Upper lobe of left lung (tissue), 6 donors: Measurements from ENCODE around the gene NID2. TPM values are rescaled to one million over a fixed set of nuclear protein-coding genes. Genes with fewer than 3 reads are reported as not detected.
A peak's percentile ranks its signal among the peaks of the same experiment; 100 is the strongest.

Source experiments
- ATAC-seq, 2 donors: fragments of 200-7000 bp; cut with Tn5 transposase; one replicate each; pipeline ENCODE4 v1.9.1; 2022; ENCODE audit warnings: mild to moderate bottlenecking in 2 of 2, moderate library complexity in 2 of 2; ENCODE audit not compliant: low FRiP score in 2 of 2
- DNase-seq, 2 donors: peaks; one replicate each; pipeline ENCODE4 v3.0.0-alpha.2; 2019 to 2020
- H3K27ac ChIP-seq, 4 donors: fragments of 200-600 bp; sonication (generic); one replicate each; pipeline ENCODE4 v1.5.1; 2016 to 2019
- H3K27me3 ChIP-seq, 4 donors: fragments of 200-600 bp; sonication (generic); one replicate each; pipeline ENCODE4 v1.5.1; 2017 to 2019
- H3K36me3 ChIP-seq, 4 donors: fragments of 200-600 bp; sonication (generic); one replicate each; pipeline ENCODE4 v1.5.1; 2016 to 2019
- H3K4me1 ChIP-seq, 4 donors: fragments of 200-600 bp; sonication (generic); one replicate each; pipeline ENCODE4 v1.5.1; 2018 to 2019
- H3K4me3 ChIP-seq, 4 donors: fragments of 200-600 bp; sonication (generic); one replicate each; pipeline ENCODE4 v1.5.1; 2017 to 2019; ENCODE audit warnings: mild to moderate bottlenecking in 2 of 4, moderate library complexity in 1 of 4
- H3K9me3 ChIP-seq, 4 donors: fragments of 200-600 bp; sonication (generic); one replicate each; pipeline ENCODE4 v1.5.1; 2018 to 2019
- EP300 ChIP-seq, 4 donors: sonication (generic); formaldehyde crosslinking; IDR thresholded peaks; one replicate each; pipeline ENCODE4 v1.5.1; 2017; ENCODE audit warnings: antibody characterized with exemption in 4 of 4, control low read depth in 2 of 4
- POLR2A ChIP-seq, 4 donors: fragments of 450-650 bp; IDR thresholded peaks; one replicate each; pipeline ENCODE4 v1.5.1; 2016 to 2017; ENCODE audit warnings: antibody characterized with exemption in 4 of 4, mild to moderate bottlenecking in 2 of 4
- POLR2AphosphoS5 ChIP-seq, 2 donors: sonication (generic); formaldehyde crosslinking; IDR thresholded peaks; one replicate each; pipeline ENCODE4 v1.5.1; 2017; ENCODE audit warnings: antibody characterized with exemption in 2 of 2
- WGBS, 2 donors: methylation state at CpG; one replicate each; pipeline ENCODE4 v1.1.5; 2017 to 2018; 5-methylcytosine and 5-hydroxymethylcytosine counted together
- total RNA-seq, 6 donors: library from RNA; depleted of rRNA in 4 of 6; stranded (reverse); fragments of >200 nt in 4 of 6; gene quantifications; one replicate each; pipeline versions ENCODE4 v1.1.0 to v1.2.1, GENCODE V29; 2016 to 2021
- TF ChIP-seq, protein P1 (sequence below), 6 experiments: fragments of 450-650 bp in 4 of 6; fragments of 200-600 bp in 2 of 6; sonication (generic) in 2 of 6; IDR thresholded peaks; one replicate each; pipeline ENCODE4 v1.5.1; 2016 to 2019; ENCODE audit warnings: antibody characterized with exemption in 6 of 6
- donor health status: DM: no; HTN: no; CAD: no; lungs with moderate emphysema.
- donor health status: DM: no; HTN: yes; CAD: no; lungs with severe emphysema.

NID2 gene
- total RNA-seq, 6 donors from 2014 or later, result 4.9 to 33.5 (median 8.3) TPM

DNA sequence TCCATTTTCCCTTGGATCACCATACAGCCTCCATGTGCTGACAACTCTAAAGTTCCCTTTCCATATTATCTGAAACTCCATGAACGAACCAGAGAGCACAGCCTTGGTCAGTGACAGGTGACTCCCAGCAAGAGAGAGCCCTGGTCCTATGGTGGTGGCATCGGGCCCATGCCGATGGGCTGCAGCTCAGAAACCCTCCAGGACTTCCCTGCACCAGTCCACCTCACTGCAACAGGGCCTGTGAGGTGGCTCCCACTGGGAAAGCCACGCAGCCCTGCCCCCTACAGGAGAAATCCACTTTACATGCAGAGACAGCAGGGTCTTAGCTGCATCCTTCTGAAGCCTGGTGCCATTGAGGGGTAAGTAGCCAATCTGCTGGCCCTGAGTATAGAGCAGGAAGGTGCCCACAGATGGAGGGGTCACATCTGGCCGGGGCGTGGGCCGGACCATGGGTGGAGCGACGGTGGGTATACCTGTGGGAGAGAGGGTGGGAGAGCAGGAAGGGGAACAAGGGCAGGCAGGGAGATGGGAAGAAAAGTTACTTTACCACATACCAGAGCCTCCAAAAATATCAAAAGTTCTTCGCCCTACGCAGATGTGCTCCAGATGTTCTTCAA lies 54.8 kb downstream of the NID2 start:
- Histone ChIP-seq H3K27ac (peak overlapping the region in 1 of 4 donors; percentile 10), H3K9me3 (no peaks in the 10 kb centered on the region), H3K36me3 (peaks cover 10 to 34% (median 26%) of the 10 kb centered on the region in 4 donors), H3K4me1 (peaks cover 5 to 21% (median 14%) of the 10 kb centered on the region in 4 donors), H3K27me3 (no peaks in the 10 kb centered on the region), H3K4me3 (no peak overlapping the region)
- DNase-seq, result peak in 1 of 2 donors; percentile 58
- ATAC-seq, result peak in 1 of 2 donors; percentile 29
- 67 to 78% methylated on average over 10 to 11 of the region's 11 CpGs for WGBS, 2 donors
- TF ChIP-seq EP300 (IDR thresholded peaks at IDR 0.05) (no peak), POLR2AphosphoS5 (IDR thresholded peaks at IDR 0.05) (no peak), POLR2A (IDR thresholded peaks at IDR 0.05) (no peak)
- TF ChIP-seq, protein P1, sequence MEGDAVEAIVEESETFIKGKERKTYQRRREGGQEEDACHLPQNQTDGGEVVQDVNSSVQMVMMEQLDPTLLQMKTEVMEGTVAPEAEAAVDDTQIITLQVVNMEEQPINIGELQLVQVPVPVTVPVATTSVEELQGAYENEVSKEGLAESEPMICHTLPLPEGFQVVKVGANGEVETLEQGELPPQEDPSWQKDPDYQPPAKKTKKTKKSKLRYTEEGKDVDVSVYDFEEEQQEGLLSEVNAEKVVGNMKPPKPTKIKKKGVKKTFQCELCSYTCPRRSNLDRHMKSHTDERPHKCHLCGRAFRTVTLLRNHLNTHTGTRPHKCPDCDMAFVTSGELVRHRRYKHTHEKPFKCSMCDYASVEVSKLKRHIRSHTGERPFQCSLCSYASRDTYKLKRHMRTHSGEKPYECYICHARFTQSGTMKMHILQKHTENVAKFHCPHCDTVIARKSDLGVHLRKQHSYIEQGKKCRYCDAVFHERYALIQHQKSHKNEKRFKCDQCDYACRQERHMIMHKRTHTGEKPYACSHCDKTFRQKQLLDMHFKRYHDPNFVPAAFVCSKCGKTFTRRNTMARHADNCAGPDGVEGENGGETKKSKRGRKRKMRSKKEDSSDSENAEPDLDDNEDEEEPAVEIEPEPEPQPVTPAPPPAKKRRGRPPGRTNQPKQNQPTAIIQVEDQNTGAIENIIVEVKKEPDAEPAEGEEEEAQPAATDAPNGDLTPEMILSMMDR (IDR thresholded peaks at IDR 0.05), result no peak

DNA sequence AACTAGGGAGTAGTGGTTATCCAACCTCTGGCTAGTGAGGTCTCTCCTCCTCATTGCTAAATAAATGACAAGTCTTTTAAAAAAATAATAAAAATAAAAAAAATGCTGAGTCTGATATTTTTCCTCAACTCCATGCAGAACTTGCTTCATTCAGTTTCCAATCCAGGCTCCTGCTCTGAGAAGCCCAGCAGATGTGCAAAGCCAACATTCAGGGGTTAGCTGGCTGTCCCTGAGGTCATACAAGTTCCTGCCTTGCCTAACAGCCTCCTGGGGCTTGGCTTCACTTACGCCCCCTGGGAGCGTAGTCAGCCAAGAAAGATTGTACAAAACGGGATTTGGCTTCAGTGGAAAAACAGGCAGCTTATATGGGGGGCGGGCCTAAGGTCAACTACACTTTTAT lies 56.2 kb downstream of the NID2 start:
- Histone ChIP-seq H3K27ac (no peak overlapping the region), H3K9me3 (no peaks in the 10 kb centered on the region), H3K4me1 (peaks cover 5 to 17% (median 14%) of the 10 kb centered on the region in 4 donors), H3K27me3 (no peaks in the 10 kb centered on the region), H3K36me3 (peaks cover 12 to 48% (median 40%) of the 10 kb centered on the region in 4 donors), H3K4me3 (no peak overlapping the region)
- ATAC-seq (peak in 1 of 2 donors; percentile 18), DNase-seq (no peak)
- 62 to 66% methylated on average over 4 of the region's 4 CpGs for WGBS, 2 donors
- TF ChIP-seq POLR2AphosphoS5 (IDR thresholded peaks at IDR 0.05) (peak in 1 of 2 donors; percentile 47), EP300 (IDR thresholded peaks at IDR 0.05) (no peak), POLR2A (IDR thresholded peaks at IDR 0.05) (no peak)

DNA sequence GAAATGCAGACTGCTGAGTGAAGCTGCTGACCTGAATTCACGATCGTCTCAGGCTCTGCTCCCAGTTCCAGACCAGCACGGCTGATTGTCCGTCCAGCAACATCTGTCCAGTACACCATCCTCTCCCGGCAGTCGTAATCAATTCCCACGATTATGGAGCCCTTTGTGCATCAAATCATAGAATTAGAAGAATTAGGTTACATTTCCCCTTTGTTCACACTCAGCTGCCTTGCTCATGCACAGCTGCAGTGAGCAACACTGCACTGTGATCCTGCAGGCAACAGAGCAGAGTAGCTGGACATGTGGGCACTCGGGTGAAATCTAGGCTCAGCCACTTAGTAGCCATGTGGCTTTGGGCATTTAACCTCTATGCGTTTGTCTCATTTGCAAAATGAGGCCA lies 57.3 kb downstream of the NID2 start:
- Histone ChIP-seq H3K27me3 (no peaks in the 10 kb centered on the region), H3K27ac (no peak overlapping the region), H3K4me1 (peaks cover 5 to 17% (median 12%) of the 10 kb centered on the region in 4 donors), H3K9me3 (no peaks in the 10 kb centered on the region), H3K36me3 (peaks cover 12 to 59% (median 43%) of the 10 kb centered on the region in 4 donors), H3K4me3 (no peak overlapping the region)
- no peak for ATAC-seq
- TF ChIP-seq POLR2A (IDR thresholded peaks at IDR 0.05) (no peak), EP300 (IDR thresholded peaks at IDR 0.05) (no peak), POLR2AphosphoS5 (IDR thresholded peaks at IDR 0.05) (no peak)
- TF ChIP-seq, protein P1 (IDR thresholded peaks at IDR 0.05), result no peak
- WGBS, 2 donors, result 90 to 98% methylated on average over 8 to 9 of the region's 9 CpGs
- no peak for DNase-seq

DNA sequence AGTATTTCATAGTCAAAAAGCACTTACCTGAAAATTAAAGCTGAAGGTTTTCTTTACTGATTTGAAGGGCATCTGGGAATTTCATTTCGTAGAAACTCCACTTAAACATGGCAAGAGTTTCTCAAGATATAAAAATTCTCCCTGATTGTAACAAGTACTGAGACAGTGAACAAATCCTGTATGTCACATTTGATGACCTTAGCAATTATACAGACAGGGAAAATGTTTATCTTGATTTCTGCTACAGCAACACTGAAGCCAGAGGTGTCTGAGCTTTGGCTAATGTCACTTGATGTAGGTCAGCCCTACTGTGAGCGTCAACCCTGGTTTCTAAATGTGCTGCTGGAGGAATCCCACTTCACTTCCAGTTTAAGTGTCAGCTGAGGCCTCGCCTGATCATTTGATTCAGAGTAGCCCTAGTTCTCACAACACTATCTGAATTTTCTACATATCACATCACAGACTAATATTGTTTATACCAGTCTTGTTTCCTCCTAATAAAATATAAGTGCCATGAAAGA lies 58.6 kb downstream of the NID2 start:
- ATAC-seq (no peak), DNase-seq (no peak)
- 70 to 83% methylated on average over 3 of the region's 3 CpGs for WGBS, 2 donors
- TF ChIP-seq POLR2A (IDR thresholded peaks at IDR 0.05), result no peak
- TF ChIP-seq, protein P1 (IDR thresholded peaks at IDR 0.05), result no peak
- TF ChIP-seq EP300 (IDR thresholded peaks at IDR 0.05), result no peak
- TF ChIP-seq POLR2AphosphoS5 (IDR thresholded peaks at IDR 0.05), result no peak
- Histone ChIP-seq H3K4me3 (no peak overlapping the region), H3K36me3 (peaks cover 19 to 72% (median 55%) of the 10 kb centered on the region in 4 donors), H3K27ac (no peak overlapping the region), H3K27me3 (no peaks in the 10 kb centered on the region), H3K9me3 (no peaks in the 10 kb centered on the region), H3K4me1 (peaks cover 5 to 17% (median 10%) of the 10 kb centered on the region in 4 donors)

DNA sequence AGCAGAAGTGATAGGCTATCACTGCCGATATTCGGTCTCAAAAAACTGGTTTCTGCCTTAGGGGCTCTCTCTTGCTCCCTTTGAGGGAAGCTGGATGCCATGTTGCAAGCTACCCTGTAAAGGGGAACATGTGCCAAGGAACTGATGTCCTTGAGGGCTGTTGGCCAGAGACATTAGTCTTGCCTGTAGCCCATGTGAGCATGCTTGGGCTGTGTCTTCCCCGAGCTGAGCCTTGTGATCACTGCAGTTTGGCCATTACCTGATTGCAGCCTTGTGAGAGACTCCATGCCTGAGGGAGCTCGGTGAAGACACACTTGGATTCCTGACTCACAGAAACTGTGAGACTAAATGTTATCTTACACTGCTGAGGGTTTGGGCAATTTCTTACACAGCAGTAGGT lies 60.7 kb downstream of the NID2 start:
- Histone ChIP-seq H3K27me3 (no peaks in the 10 kb centered on the region), H3K36me3 (peaks cover 32 to 93% (median 68%) of the 10 kb centered on the region in 4 donors), H3K4me1 (peaks cover 0 to 7% (median 3%) of the 10 kb centered on the region in 4 donors), H3K9me3 (no peaks in the 10 kb centered on the region), H3K4me3 (no peak overlapping the region), H3K27ac (no peak overlapping the region)
- ATAC-seq (peak in 1 of 2 donors; percentile 17), DNase-seq (no peak)
- TF ChIP-seq POLR2A (IDR thresholded peaks at IDR 0.05) (no peak), POLR2AphosphoS5 (IDR thresholded peaks at IDR 0.05) (no peak), EP300 (IDR thresholded peaks at IDR 0.05) (no peak)
- TF ChIP-seq, protein P1 (IDR thresholded peaks at IDR 0.05), result no peak
- WGBS, 2 donors, result 94 to 97% methylated on average over 4 of the region's 4 CpGs
